Transverse colon (tissue), 4 donors: Measurements from ENCODE around the gene SLC25A47. TPM values are rescaled to one million over a fixed set of nuclear protein-coding genes. Genes with fewer than 3 reads are reported as not detected.

ENCODE experiments used
- DNase-seq: peaks from one replicate; pipeline ENCODE4 v3.0.0-alpha.2; 2019
- H3K27ac ChIP-seq, 4 donors: fragments of 200-600 bp; sonication (generic); 2 replicates each; pipeline ENCODE4 v1.5.1; 2016 to 2018; ENCODE audit warnings: inconsistent platforms in 4 of 4
- H3K27me3 ChIP-seq: fragments of 200-600 bp; sonication (generic); 2 replicates; pipeline ENCODE4 v1.5.1; 2017; ENCODE audit warnings: inconsistent platforms
- H3K36me3 ChIP-seq, 4 donors: fragments of 200-600 bp; sonication (generic); 2 replicates each; pipeline ENCODE4 v1.5.1; 2017 to 2019; ENCODE audit warnings: inconsistent platforms in 4 of 4
- H3K4me1 ChIP-seq, 4 donors: fragments of 200-600 bp; sonication (generic); 2 replicates each; pipeline ENCODE4 v1.5.1; 2017 to 2020; ENCODE audit warnings: inconsistent platforms in 4 of 4
- H3K4me3 ChIP-seq, 4 donors: fragments of 200-600 bp; sonication (generic); 1 replicate in 1 of 4; 2 replicates in 3 of 4; pipeline versions ENCODE4 v1.5.1 to v1.6.1; 2017 to 2019; ENCODE audit warnings: inconsistent platforms in 4 of 4
- H3K9me3 ChIP-seq, 2 donors: fragments of 200-600 bp; sonication (generic); 2 replicates each; pipeline ENCODE4 v1.5.1; 2017 to 2019; ENCODE audit warnings: inconsistent platforms in 2 of 2
- EP300 ChIP-seq: sonication (generic); formaldehyde crosslinking; IDR thresholded peaks from one replicate; pipeline ENCODE4 v1.6.1; 2017; ENCODE audit warnings: antibody characterized with exemption, low read depth
- POLR2A ChIP-seq: fragments of 450-650 bp; IDR thresholded peaks from one replicate; pipeline ENCODE4 v1.6.1; 2016; ENCODE audit warnings: antibody characterized with exemption, mild to moderate bottlenecking, moderate library complexity
- POLR2AphosphoS5 ChIP-seq, 3 donors: sonication (generic); formaldehyde crosslinking; IDR thresholded peaks; one replicate each; pipeline ENCODE4 v1.6.1; 2016; ENCODE audit warnings: antibody characterized with exemption in 3 of 3
- WGBS, 2 donors: methylation state at CpG; one replicate each; pipeline ENCODE4 v1.1.5; 2018; ENCODE audit warnings: low coverage in 1 of 2; 5-methylcytosine and 5-hydroxymethylcytosine counted together
- in situ Hi-C, 4 donors: fragments of 200-750 bp; cut with MboI; loops; one replicate each; pipeline versions ENCODE4 v1.15.0 to v1.15.1; 2017; ENCODE audit warnings: low sequenced_read_pairs in 3 of 4, low pct_ligation_motif_present in 1 of 4, low pct_unique_long_range_greater_than_20kb in 1 of 4
- intact Hi-C: fragments of 100-400 bp; cut with DNase I; formaldehyde crosslinking; loops from one replicate; pipeline ENCODE4 v1.15.1; 2023; ENCODE audit warnings: low total_unique reads
- total RNA-seq, 4 donors: library from RNA; depleted of rRNA; stranded (reverse); fragments of >200 nt; gene quantifications; one replicate each; pipeline ENCODE4 v1.1.0, GENCODE V29; 2016
- TF ChIP-seq, protein P1 (sequence below), 5 experiments: fragments of 200-600 bp in 3 of 5; fragments of 450-650 bp in 2 of 5; sonication (generic) in 3 of 5; IDR thresholded peaks; 1 replicate in 2 of 5; 2 replicates in 3 of 5; pipeline ENCODE4 v1.5.1; 2016 to 2017; ENCODE audit warnings: antibody characterized with exemption in 5 of 5, inconsistent platforms in 3 of 5, mild to moderate bottlenecking in 2 of 5, moderate library complexity in 1 of 5

SLC25A47 gene
- total RNA-seq, 4 donors from 2014 or later = 0.27 to 0.32 TPM; not detected in 2

DNA sequence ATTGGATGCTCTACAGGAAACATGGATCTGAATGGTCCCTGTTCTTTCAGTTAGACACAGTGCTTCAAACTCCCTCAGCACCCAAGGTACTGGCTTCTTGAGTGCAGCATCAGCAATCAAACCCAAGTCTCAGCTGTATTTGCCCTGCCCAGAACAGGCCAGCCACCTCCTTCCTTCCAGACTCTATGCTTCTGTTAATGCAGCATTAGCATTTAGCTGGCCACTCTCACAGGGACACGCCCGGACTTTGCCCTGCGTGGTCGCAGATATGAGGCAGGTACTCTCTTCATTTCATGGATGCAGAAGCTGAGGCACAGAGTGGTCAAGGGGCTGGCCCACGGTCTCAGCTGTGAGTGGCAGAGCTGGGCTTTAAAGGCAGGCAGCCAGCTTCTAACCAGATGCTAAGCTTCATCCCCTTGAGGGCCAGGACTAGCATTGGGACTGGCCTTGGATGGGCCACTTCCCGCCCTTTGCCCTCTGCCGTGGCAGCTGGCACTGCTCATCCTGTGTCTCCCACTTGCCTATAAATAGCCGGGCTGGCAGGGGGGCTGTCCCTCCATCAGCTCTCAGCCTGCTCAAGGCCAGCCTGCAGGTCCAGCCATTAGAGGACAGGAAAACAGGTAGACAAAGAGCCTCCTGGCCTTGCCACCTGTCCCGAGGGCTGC is 1.5 kb upstream of the SLC25A47 start:
- WGBS, 2 donors = 83% methylated on average over 7 of the region's 9 CpGs; no CpG with 5 or more reads in 1 of the 2 donors
- in situ Hi-C loops = no loop called here

DNA sequence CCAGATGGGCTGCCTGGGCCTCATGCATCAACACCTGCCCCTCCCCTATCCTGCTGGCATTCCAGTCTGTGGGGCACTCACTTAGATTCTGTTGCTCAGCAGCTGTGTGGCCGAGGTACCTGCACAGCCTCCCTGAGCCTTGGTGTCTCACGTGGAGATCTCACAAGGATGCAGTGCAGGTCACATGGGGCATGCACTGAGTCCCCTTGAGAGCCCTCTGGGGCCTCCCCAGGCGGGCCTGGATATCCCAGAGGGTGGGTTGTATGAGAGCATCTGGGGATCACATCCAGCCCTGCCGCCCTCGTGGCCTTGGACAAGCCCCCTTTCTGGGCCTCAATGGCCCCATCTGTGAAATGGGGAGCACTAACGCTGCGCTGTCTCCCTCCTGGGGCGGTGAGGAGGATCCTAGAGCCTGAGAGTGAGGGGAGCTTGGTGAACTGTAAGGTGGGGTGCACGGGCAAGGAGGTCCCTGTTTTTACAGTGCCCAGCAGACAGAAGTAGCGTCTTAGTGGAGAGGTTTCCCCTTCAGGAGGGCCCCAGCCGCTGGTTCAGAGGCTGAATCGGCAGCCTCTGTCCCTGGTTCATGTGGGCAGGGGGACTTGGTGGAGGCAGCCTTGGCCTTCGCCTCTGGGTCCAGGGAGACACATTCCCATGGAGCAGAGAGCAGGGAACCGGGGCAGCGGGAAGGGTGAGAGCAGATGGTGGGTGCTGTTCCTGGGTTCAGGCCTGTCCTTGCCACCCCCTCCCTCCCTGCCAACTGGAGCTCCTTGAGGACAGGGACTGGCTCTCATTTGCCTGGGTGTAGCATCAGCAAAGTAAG is 791 bp upstream of the SLC25A47 start:
- in situ Hi-C loops = no loop called here
- 83 to 88% methylated on average over 6 to 14 of the region's 15 CpGs for WGBS, 2 donors

More for the DNA sequence above, 1.5 kb upstream of the SLC25A47 start:
- intact Hi-C loops = no loop called here
- peaks cover 0 to 11% (median 10%) of the 10 kb centered on the region in 4 donors for H3K4me1 ChIP-seq
- no peak overlapping the region for H3K4me3 ChIP-seq
- no peak for TF ChIP-seq POLR2A
- no peak for TF ChIP-seq POLR2AphosphoS5 (IDR thresholded peaks at IDR 0.05)
- TF ChIP-seq, protein P1, sequence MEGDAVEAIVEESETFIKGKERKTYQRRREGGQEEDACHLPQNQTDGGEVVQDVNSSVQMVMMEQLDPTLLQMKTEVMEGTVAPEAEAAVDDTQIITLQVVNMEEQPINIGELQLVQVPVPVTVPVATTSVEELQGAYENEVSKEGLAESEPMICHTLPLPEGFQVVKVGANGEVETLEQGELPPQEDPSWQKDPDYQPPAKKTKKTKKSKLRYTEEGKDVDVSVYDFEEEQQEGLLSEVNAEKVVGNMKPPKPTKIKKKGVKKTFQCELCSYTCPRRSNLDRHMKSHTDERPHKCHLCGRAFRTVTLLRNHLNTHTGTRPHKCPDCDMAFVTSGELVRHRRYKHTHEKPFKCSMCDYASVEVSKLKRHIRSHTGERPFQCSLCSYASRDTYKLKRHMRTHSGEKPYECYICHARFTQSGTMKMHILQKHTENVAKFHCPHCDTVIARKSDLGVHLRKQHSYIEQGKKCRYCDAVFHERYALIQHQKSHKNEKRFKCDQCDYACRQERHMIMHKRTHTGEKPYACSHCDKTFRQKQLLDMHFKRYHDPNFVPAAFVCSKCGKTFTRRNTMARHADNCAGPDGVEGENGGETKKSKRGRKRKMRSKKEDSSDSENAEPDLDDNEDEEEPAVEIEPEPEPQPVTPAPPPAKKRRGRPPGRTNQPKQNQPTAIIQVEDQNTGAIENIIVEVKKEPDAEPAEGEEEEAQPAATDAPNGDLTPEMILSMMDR (IDR thresholded peaks at IDR 0.05) = no peak
- no peak for TF ChIP-seq EP300
- DNase-seq = no peak
- no peaks in the 10 kb centered on the region for H3K36me3 ChIP-seq
- no peaks in the 10 kb centered on the region for H3K27me3 ChIP-seq
- no peak overlapping the region for H3K27ac ChIP-seq
- no peaks in the 10 kb centered on the region for H3K9me3 ChIP-seq

DNA sequence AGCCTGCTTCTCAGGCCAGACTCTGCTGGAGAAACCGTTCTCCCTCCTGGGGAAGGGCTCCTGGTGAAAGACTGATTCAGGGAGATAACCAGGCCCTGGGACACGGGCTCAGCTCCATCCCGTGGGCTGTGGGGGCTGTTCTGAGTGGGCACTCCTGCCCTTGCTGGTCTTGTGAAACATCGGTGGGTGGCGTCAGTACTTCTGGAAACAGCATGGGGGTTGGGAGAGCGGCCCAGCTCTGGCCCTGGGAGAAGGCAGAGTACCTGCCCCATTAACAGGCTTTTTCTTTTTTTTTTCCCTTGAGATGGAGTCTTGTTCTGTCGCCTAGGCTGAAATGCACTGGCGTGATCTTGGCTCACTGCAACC is 786 bp downstream of the SLC25A47 start:
- in situ Hi-C loops (no loop called here), intact Hi-C loops (no loop called here)
- Histone ChIP-seq H3K27me3 (no peaks in the 10 kb centered on the region), H3K4me3 (no peak overlapping the region), H3K27ac (no peak overlapping the region), H3K4me1 (peaks cover 0 to 4% (median 3%) of the 10 kb centered on the region in 4 donors), H3K36me3 (no peaks in the 10 kb centered on the region), H3K9me3 (no peaks in the 10 kb centered on the region)
- 82 to 100% methylated on average over 1 to 8 of the region's 8 CpGs for WGBS, 2 donors
- TF ChIP-seq POLR2AphosphoS5 (IDR thresholded peaks at IDR 0.05) (no peak), EP300 (no peak)
- TF ChIP-seq, protein P1 (IDR thresholded peaks at IDR 0.05) = no peak
- no peak for DNase-seq

More for the DNA sequence above, 791 bp upstream of the SLC25A47 start:
- no peak overlapping the region for H3K27ac ChIP-seq
- H3K27me3 ChIP-seq = no peaks in the 10 kb centered on the region
- H3K36me3 ChIP-seq = no peaks in the 10 kb centered on the region
- TF ChIP-seq EP300 (no peak), POLR2A (no peak), POLR2AphosphoS5 (IDR thresholded peaks at IDR 0.05) (no peak)
- TF ChIP-seq, protein P1 (IDR thresholded peaks at IDR 0.05) = no peak
- H3K4me1 ChIP-seq = peaks cover 0 to 11% (median 10%) of the 10 kb centered on the region in 4 donors
- DNase-seq = no peak
- intact Hi-C loops = no loop called here
- H3K9me3 ChIP-seq = no peaks in the 10 kb centered on the region
- no peak overlapping the region for H3K4me3 ChIP-seq

DNA sequence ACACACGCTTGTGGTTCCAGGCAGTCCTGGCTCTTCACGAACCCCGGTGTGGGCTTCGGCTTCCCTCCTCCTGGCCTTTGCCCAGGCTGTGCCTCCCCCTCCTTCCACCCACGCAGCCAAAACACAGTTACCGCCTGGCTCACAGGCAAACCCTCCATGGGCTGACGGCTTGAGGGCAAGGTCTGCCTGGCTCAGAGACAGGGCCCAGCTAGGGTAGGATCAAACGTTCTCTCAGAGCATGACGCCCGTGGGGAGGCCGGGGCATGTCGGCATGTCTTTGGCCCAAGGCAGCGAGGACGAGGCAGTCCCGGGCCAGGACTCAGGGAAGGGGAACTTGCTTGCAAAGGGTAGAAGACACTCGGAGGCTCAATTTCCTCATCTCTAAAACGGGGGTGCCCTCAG is 2.1 kb downstream of the SLC25A47 start:
- in situ Hi-C loops = no loop called here
- Histone ChIP-seq H3K4me3 (no peak overlapping the region), H3K36me3 (no peaks in the 10 kb centered on the region), H3K27ac (no peak overlapping the region), H3K9me3 (no peaks in the 10 kb centered on the region), H3K4me1 (peaks cover 0 to 4% (median 3%) of the 10 kb centered on the region in 4 donors), H3K27me3 (no peaks in the 10 kb centered on the region)
- 56% methylated on average over 17 of the region's 17 CpGs; no CpG with 5 or more reads in 1 of the 2 donors for WGBS, 2 donors
- intact Hi-C loops = no loop called here
- no peak for DNase-seq
- TF ChIP-seq EP300 (no peak), POLR2A (no peak), POLR2AphosphoS5 (IDR thresholded peaks at IDR 0.05) (no peak)
- TF ChIP-seq, protein P1 (IDR thresholded peaks at IDR 0.05) = no peak
